Measurements from ENCODE around the gene LYPLAL1.

Gene LYPLAL1

GRCh38 chr1:219126377-219126776 lies 47.3 kb upstream of the LYPLAL1 start:
- no peaks in the 10 kb centered on the region for H3K9me3 ChIP-seq (ENCODE audit: low read length)
- no peak overlapping the region for H3K27ac ChIP-seq (ENCODE audit: low read depth, low read length, poor library complexity, severe bottlenecking)
- H3K9me2 ChIP-seq (ENCODE audit: low read depth, low read length) = no peaks in the 10 kb centered on the region
- H4K20me1 ChIP-seq (ENCODE audit: insufficient read depth, low read length) = no peaks in the 10 kb centered on the region
- H3K79me2 ChIP-seq (ENCODE audit: insufficient read depth, low read length) = no peaks in the 10 kb centered on the region
- no peaks in the 10 kb centered on the region for H3K4me1 ChIP-seq (ENCODE audit: insufficient read depth, low read length, severe bottlenecking)
- H3K4me2 ChIP-seq (ENCODE audit: low read length) = no peak overlapping the region
- no peaks in the 10 kb centered on the region for H3K27me3 ChIP-seq (ENCODE audit: insufficient read depth, low read length)
- no peak overlapping the region for H2AFZ ChIP-seq (ENCODE audit: low read length)
- no peak overlapping the region for H3K9ac ChIP-seq (ENCODE audit: low read length)
- H3F3A ChIP-seq (ENCODE audit: insufficient read depth, low read length) = no peaks in the 10 kb centered on the region
- H3K36me3 ChIP-seq (ENCODE audit: insufficient read depth, low read length) = no peaks in the 10 kb centered on the region
- H3K4me3 ChIP-seq (ENCODE audit: low read depth, low read length, poor library complexity, severe bottlenecking) = no peak overlapping the region
- TF ChIP-seq CTCF (IDR thresholded peaks at IDR 0.05; ENCODE audit: low read length) = no peak
- TF ChIP-seq EZH2 (IDR thresholded peaks at IDR 0.05; ENCODE audit: borderline replicate concordance, low read length) = no peak

- Histone ChIP-seq H4K20me1 (ENCODE audit: insufficient read depth, low read length) (no peaks in the 10 kb centered on the region), H3K9me2 (ENCODE audit: low read depth, low read length) (no peaks in the 10 kb centered on the region), H3F3A (ENCODE audit: insufficient read depth, low read length) (no peaks in the 10 kb centered on the region), H2AFZ (ENCODE audit: low read length) (no peak overlapping the region), H3K27me3 (ENCODE audit: insufficient read depth, low read length) (no peaks in the 10 kb centered on the region), H3K4me1 (ENCODE audit: insufficient read depth, low read length, severe bottlenecking) (no peaks in the 10 kb centered on the region), H3K9ac (ENCODE audit: low read length) (no peak overlapping the region), H3K27ac (ENCODE audit: low read depth, low read length, poor library complexity, severe bottlenecking) (no peak overlapping the region), H3K9me3 (ENCODE audit: low read length) (no peaks in the 10 kb centered on the region), H3K36me3 (ENCODE audit: insufficient read depth, low read length) (no peaks in the 10 kb centered on the region), H3K4me2 (ENCODE audit: low read length) (no peak overlapping the region), H3K4me3 (ENCODE audit: low read depth, low read length, poor library complexity, severe bottlenecking) (no peak overlapping the region), H3K79me2 (ENCODE audit: insufficient read depth, low read length) (no peaks in the 10 kb centered on the region)
- no peak for TF ChIP-seq CTCF (IDR thresholded peaks at IDR 0.05; ENCODE audit: low read length)
- no peak for TF ChIP-seq EZH2 (IDR thresholded peaks at IDR 0.05; ENCODE audit: borderline replicate concordance, low read length)
Observed at GRCh38 chr1:219128957-219129356, 44.7 kb upstream of the LYPLAL1 start.

GRCh38 chr1:219130366-219130935 lies 43.2 kb upstream of the LYPLAL1 start:
- Histone ChIP-seq H3K9ac (ENCODE audit: low read length) (no peak overlapping the region), H2AFZ (ENCODE audit: low read length) (no peak overlapping the region), H4K20me1 (ENCODE audit: insufficient read depth, low read length) (no peaks in the 10 kb centered on the region), H3K27ac (ENCODE audit: low read depth, low read length, poor library complexity, severe bottlenecking) (no peak overlapping the region), H3K36me3 (ENCODE audit: insufficient read depth, low read length) (no peaks in the 10 kb centered on the region), H3K4me2 (ENCODE audit: low read length) (no peak overlapping the region), H3F3A (ENCODE audit: insufficient read depth, low read length) (no peaks in the 10 kb centered on the region), H3K27me3 (ENCODE audit: insufficient read depth, low read length) (no peaks in the 10 kb centered on the region), H3K4me1 (ENCODE audit: insufficient read depth, low read length, severe bottlenecking) (no peaks in the 10 kb centered on the region), H3K79me2 (ENCODE audit: insufficient read depth, low read length) (no peaks in the 10 kb centered on the region), H3K9me2 (ENCODE audit: low read depth, low read length) (no peaks in the 10 kb centered on the region), H3K9me3 (ENCODE audit: low read length) (no peaks in the 10 kb centered on the region), H3K4me3 (ENCODE audit: low read depth, low read length, poor library complexity, severe bottlenecking) (no peak overlapping the region)
- no peak for TF ChIP-seq EZH2 (IDR thresholded peaks at IDR 0.05; ENCODE audit: borderline replicate concordance, low read length)

GRCh38 chr1:219132939-219133338 lies 40.7 kb upstream of the LYPLAL1 start:
- no peaks in the 10 kb centered on the region for H3K9me2 ChIP-seq (ENCODE audit: low read depth, low read length)
- H3K4me3 ChIP-seq (ENCODE audit: low read depth, low read length, poor library complexity, severe bottlenecking) = no peak overlapping the region
- no peaks in the 10 kb centered on the region for H3K4me1 ChIP-seq (ENCODE audit: insufficient read depth, low read length, severe bottlenecking)
- no peaks in the 10 kb centered on the region for H3F3A ChIP-seq (ENCODE audit: insufficient read depth, low read length)
- no peaks in the 10 kb centered on the region for H3K27me3 ChIP-seq (ENCODE audit: insufficient read depth, low read length)
- no peaks in the 10 kb centered on the region for H3K9me3 ChIP-seq (ENCODE audit: low read length)
- H3K4me2 ChIP-seq (ENCODE audit: low read length) = no peak overlapping the region
- no peaks in the 10 kb centered on the region for H3K36me3 ChIP-seq (ENCODE audit: insufficient read depth, low read length)
- H3K79me2 ChIP-seq (ENCODE audit: insufficient read depth, low read length) = no peaks in the 10 kb centered on the region
- H4K20me1 ChIP-seq (ENCODE audit: insufficient read depth, low read length) = no peaks in the 10 kb centered on the region
- no peak overlapping the region for H3K27ac ChIP-seq (ENCODE audit: low read depth, low read length, poor library complexity, severe bottlenecking)
- TF ChIP-seq EZH2 (IDR thresholded peaks at IDR 0.05; ENCODE audit: borderline replicate concordance, low read length) = no peak
- TF ChIP-seq CTCF (IDR thresholded peaks at IDR 0.05; ENCODE audit: low read length) = no peak
- H2AFZ ChIP-seq (ENCODE audit: low read length) = no peak overlapping the region
- H3K9ac ChIP-seq (ENCODE audit: low read length) = no peak overlapping the region

Data from OCI-LY1 (cell line).